Right renal pelvis (tissue), 4 donors: ENCODE measurements around the gene BECN2. TPM values are rescaled to one million over a fixed set of nuclear protein-coding genes. Genes with fewer than 3 reads are reported as not detected.

Source experiments
- DNase-seq, 4 donors: peaks; one replicate each; pipeline ENCODE4 v3.0.0-alpha.2; 2013; ENCODE audit warnings: low read depth in 4 of 4, low spot score in 3 of 4, missing footprints in 1 of 4
- polyA plus RNA-seq, 4 donors: library from polyadenylated mRNA; unstranded; fragments of 120-200 nt; gene quantifications; one replicate each; pipeline ENCODE4 v1.2.1, GENCODE V29; 2013; ENCODE audit not compliant: insufficient read length in 4 of 4

BECN2 gene
- not detected for polyA plus RNA-seq

- no peak for DNase-seq
These were observed at the start of gene BECN2 for GRCh38 chr1:241957692-241958494. BECN2 (plus strand) TSS chr1:241957767; CDS start chr1:241957767, 0 bp downstream.

- DNase-seq, result no peak
These were observed 41.4 kb upstream of the BECN2 start for GRCh38 chr1:241916196-241916595.

- DNase-seq, result no peak
These were observed 40.1 kb upstream of the BECN2 start for GRCh38 chr1:241917487-241917886.

DNA sequence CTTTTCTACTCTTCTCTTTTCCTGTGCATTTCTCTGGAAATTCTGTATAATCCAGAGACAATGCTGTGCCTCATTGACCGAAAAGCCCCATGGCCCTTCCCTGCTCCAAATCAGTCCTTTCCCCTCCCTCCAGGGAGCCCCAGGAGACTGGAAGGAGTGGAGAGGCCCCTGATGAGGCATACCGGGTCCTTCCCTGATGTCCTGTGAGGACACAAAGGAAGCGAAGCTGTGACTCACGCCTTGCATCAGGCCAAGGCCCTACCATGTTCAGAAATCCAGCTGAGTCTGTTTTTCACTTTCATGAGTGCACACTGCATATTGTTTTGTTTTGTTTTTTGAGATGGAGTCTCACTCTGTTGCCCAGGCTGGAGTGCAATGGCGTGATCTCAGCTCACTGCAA lies 38.7 kb upstream of the BECN2 start:
- no peak for DNase-seq

DNA sequence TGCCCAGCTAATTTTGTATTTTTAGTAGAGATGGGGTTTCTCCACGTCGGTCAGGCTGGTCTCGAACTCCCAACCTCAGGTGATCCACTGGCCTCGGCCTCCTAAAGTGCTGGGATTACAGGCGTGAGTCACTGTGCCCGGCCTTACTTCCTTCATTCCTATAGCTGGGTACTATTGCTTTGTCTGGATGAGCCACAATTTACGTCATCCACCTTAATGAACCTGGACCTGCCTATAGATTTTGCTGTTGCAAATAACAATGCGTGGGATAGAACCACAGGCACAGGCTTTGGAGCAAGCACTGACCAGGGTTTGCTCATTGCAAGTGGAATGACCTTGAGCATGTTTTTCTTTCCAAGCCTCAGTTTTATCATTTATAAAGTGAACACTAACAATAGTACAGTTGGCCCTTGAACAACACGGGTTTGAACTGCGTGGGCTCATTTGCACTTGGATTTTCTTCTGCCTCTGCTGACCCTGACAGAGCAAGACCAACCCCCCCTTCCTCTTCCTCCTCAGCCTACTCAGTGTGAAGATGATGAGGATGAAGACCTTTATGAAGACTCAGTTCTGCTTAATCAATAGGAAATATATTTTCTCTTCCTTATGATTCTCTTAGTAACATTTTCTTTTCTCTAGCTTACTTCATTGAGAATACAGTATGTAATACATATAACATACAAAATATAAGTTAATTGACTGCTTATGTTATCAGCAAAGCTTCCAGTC lies 33.3 kb upstream of the BECN2 start:
- no peak for DNase-seq

DNA sequence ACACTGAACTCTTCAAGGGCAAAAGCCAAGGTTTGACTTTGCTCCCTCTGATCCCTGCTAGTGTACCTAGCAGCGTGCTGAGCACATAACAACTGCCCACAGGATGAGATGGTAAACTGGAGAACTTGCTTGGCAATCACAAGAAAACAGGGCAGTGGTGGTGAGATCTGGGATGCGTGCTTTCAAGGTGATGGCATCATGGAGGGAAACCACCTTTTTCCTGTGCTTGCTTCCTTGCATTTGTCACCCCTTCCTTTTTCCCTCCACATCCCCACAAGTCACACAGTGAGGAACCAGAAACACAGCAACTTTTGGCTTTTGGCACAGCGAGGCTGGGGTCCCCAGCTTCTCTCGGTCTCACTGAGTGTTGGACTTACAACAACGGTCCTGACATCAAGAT lies 31.4 kb upstream of the BECN2 start:
- no peak for DNase-seq

GRCh38 chr1:241927321-241927720 lies 30.2 kb upstream of the BECN2 start:
- DNase-seq, result no peak

DNA sequence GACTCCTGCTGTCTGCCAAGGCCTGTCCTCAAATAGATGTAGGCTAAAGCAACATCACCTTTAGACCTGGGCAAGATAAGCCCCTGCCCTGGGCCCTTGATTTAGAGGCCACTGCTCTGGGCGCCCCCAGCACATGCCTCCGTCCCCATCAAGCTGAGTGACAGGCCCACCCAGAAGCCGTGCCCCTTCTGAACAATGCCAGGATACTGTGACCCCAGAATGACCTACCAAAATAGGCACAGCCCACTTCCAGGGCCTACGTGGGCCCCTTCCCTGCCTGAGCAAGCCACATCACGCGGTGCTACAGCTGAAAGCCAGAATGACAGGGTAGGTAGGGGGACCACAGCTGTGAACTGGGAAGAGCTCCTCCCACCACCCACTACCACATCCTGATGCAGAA lies 24.7 kb upstream of the BECN2 start:
- DNase-seq, result no peak

DNA sequence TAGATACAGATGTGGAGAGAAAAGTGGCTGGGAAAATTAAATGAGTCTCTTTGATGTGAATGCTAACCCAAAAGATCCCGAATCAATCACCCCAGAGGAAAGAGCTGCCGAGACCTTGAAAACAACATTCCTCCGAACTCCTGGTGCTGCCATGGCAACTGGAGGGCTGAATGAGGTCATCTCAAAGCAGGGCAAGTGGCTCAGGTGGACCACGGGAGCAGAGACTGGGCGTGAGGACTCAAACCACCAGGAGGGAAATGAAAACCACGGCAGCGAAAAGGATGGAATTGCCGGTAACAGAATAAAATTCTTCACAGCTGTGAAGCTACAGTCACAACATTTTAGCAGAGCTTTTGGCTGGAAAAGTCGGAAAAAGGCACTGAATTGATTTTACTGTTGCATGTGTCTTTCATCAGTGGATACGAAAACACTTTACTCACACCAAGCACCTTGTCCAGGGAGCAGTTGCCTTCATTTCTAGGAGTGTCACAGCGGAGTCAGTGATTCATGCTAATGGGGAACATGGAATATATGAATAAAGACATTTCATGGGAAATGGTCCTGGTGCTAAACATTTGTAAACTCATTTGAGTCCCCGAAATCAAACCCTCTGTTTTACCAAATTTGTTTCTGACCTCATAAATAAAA lies 23.2 kb upstream of the BECN2 start:
- DNase-seq, result peak; percentile 7 to 31 (median 14)

GRCh38 chr1:241934866-241935265 lies 22.7 kb upstream of the BECN2 start:
- DNase-seq, result no peak

- DNase-seq, result no peak
These were observed 17.8 kb upstream of the BECN2 start for GRCh38 chr1:241939798-241940197.

DNA sequence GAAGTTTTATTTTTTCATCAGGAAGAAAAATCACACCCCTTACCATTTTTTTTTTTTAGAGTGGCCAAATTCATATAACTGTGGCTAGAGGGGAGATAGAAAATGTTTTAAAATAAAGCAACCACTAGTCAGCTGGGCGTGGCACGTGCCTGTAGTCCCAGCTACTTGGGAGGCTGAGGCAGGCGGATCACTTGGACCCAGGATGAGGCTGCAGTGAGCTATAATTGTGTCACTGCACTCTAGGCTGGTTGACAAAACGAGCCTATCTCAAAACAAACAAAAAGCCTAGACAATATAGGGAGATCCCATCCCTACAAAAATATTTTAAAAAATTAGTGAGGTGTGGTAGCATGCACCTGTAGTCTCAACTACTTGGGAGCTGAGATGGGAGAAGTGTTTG lies 14.8 kb upstream of the BECN2 start:
- no peak for DNase-seq

GRCh38 chr1:241944300-241944699 lies 13.3 kb upstream of the BECN2 start:
- no peak for DNase-seq

DNA sequence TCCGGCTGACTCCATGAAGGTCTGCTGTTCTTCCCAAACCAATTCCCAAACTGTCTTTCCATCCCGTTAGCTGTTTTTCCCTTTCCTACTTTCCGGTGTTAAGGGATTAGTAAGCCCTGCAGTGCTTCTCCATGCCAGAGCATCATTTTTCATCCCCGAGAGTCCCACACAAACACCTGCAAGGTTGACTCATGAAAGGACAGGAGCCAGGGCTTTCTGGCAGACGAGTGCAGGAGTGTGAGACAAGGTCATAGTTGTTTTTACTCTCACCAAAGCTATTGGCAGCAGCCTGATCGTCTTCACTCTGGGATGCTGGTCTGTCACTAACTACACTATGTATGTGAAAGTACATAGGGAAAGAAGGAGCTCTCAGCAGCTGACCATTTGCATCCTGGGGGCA lies 10.2 kb upstream of the BECN2 start:
- DNase-seq, result no peak

- DNase-seq, result no peak
These were observed 7.2 kb upstream of the BECN2 start for GRCh38 chr1:241950390-241950789.

DNA sequence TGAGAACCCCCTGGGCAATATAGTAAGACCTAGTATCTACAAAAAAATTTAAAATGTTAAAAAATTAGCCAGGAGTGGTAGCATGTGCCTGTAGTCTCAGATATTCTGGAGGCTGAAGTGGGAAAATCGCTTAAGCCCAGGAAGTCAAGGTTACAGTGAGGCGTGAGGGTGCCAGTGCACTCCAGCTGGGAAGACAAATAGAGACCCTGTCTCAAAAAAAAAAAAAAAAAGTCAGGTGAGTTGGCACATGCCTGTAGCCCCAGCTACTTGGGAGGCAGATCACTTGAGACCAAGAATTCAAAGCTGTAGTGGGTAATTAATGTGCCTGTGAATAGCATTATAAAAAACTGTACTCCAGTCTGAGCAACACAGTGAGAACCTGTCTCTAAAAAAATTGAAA lies 4.6 kb downstream of the BECN2 start:
- DNase-seq, result no peak

DNA sequence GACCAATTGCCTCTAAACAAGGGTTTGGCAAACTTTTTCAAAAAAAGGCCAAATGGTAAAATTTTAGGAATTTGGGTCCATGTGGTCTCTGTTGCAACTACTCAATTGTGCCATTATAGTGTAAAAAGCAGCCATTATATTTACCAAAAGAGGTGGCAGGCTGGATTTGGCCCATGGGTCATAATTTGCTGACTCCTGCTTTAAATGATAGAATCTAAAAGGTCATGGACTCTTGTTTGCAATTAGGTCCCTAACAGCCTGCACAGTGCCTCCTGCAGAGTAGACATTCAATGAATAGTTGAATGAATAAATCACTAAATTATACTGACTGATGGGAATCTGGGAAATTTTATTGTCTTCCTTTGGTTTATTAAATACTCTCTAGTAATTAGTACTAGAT lies 6.2 kb downstream of the BECN2 start:
- no peak for DNase-seq

DNA sequence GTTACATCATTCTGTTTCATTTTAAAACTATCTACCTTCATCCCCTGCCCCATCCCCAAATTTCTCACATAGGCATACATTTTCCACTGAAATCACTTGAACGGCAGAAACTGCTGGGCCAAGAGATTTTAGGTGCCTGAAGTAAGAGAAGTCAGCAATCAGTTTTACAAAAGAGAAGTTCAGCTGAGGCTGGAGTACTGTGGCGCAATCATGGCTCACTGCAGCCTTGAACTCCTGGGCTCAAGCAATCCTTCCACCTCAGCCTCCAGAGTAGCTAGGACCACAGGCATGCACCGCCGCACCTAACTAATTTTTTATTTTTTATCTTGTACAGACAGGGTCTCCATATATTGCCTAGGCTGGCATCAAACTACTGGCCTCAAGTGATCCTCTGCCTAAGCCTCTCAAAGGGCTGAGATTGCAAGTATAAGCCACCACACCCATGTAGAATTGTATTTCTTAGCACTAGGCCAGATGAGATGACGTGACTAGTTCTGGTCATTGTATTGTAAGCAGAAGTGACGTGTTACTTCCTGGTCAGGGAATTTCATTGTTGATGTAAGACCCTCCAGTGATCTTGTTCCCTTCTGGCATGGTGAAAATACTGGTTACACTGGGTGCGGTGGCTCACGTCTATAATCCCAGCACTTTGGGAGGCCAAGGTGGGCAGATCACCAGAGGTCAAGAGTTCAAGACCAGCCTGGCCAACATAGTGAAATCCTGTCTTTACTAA lies 7.1 kb downstream of the BECN2 start:
- DNase-seq, result no peak

DNA sequence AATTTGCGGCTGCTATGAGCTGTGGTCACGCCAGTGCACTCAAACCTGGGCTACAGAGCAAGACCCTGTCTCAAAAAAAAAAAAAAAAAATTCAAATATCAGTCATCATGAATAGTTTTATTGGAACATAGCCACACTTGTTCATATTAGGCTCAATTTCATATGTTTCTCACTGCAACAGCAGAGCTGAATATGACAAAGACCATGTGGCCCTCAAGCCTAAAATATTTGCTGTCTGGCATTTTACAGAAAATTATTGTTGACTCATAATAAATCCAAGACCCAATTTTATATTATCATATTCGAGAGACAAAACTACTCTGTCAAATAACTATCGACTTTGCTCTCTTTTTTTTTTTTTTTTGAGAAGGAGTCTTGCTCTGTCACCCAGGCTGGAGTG lies 11.0 kb downstream of the BECN2 start:
- no peak for DNase-seq

DNA sequence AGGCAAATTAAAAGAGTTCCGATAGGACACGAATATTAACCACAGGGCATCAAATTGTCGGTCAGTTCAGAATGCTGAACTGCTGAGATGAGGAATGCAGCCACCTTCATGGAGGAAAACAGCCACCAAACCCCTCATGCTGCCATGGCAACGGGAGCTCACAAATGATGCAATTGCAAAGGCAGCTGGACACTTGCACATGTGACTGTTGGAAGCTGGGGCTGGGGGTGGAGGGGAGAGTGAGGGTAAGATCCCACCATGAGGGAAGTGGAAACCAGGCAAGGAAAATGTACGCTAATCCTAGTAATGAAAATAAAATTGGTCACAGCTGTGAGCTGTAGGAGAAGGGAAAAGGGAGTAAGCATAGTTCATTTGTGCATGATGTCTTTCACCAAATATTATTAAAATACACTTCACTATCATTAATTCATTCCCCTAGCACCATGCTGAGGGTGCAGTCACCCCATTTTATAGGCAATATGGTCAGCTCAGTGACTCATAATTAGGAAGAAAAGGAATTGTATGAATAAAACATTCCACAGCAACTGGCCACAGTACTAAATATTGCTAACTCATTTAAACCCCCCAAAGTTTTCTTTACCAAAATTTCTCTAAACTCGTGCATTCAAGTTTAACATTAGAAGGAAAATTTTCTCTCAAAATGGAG lies 15.3 kb downstream of the BECN2 start:
- DNase-seq, result no peak
